Activated naive CD4-positive, alpha-beta T cell treated with anti-CD3 and anti-CD28 coated beads, Interleukin-2, amount 50 U/mL, for 24 hours (primary cell): ENCODE data around the gene RAPGEFL1.

ENCODE experiments used
- H3K27ac Mint-ChIP-seq: one replicate; pipeline ENCODE4 v1.8.0; 2021; ENCODE audit warnings: mild to moderate bottlenecking, mixed read lengths
- H3K27me3 Mint-ChIP-seq: one replicate; pipeline ENCODE4 v1.8.0; 2021; ENCODE audit warnings: mixed read lengths
- H3K36me3 Mint-ChIP-seq: one replicate; pipeline ENCODE4 v1.8.0; 2021; ENCODE audit warnings: mixed read lengths
- H3K4me1 Mint-ChIP-seq: one replicate; pipeline ENCODE4 v1.8.0; 2021; ENCODE audit warnings: mixed read lengths
- H3K4me3 Mint-ChIP-seq: one replicate; pipeline ENCODE4 v1.8.0; 2021; ENCODE audit warnings: mild to moderate bottlenecking, mixed read lengths
- H3K9me3 Mint-ChIP-seq: one replicate; pipeline ENCODE4 v1.8.0; 2021; ENCODE audit warnings: mixed read lengths

Gene RAPGEFL1

DNA sequence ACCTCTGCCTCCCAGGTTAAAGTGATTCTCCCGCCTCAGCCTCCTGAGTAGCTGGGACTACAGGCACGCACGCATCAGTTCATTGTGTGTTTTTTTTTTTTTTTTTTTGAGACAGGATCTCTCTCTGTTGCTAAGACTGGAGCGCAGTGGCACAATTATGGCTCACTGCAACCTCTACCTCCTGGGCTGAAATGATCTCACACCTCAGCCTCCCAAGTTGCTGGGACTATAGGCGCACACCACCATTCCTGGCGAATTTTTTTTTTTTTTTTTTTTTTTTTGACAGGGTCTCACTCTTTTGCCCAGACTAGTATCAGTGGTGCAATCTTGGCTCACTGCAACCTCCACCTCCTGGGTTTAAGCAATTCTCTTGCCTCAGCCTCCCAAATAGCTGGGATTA, 17.8 kb upstream of the RAPGEFL1 start:
- Mint-ChIP-seq H3K36me3 (peaks cover 9% of the 10 kb centered on the region), H3K9me3 (no peaks in the 10 kb centered on the region), H3K4me3 (no peak overlapping the region), H3K4me1 (peaks cover 31% of the 10 kb centered on the region), H3K27me3 (no peaks in the 10 kb centered on the region), H3K27ac (no peak overlapping the region)

DNA sequence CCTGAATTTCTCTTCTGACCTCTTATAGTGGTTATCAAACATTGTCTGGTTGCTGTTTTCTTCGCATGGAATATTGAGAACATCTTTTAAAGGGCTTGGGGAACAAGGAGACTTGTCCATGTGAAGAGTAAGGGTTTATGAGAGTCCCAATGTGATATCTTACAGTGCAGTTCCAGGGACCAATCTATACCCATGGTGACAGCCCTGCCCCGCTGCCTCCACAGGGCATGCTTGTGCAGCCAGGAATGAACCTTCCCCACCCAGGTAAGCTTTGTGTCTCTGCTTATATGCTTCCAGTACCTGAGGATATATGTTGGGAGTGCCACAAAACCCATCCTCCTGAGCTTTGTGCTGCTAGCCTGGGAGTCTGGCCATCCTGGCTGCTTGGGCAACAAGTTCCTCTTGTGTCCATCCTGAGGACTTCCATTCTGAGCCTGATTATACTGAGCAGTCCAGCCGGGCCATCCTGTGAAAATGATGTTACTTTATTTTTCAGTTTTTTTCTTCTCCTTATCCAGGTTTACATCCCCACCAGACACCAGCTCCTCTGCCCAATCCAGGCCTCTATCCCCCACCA, 9.5 kb upstream of the RAPGEFL1 start:
- H3K27ac Mint-ChIP-seq: peak overlapping the region; percentile 38
- no peaks in the 10 kb centered on the region for H3K27me3 Mint-ChIP-seq
- H3K4me3 Mint-ChIP-seq: no peak overlapping the region
- peaks cover 20% of the 10 kb centered on the region for H3K4me1 Mint-ChIP-seq
- peaks cover 14% of the 10 kb centered on the region for H3K36me3 Mint-ChIP-seq
- no peaks in the 10 kb centered on the region for H3K9me3 Mint-ChIP-seq

DNA sequence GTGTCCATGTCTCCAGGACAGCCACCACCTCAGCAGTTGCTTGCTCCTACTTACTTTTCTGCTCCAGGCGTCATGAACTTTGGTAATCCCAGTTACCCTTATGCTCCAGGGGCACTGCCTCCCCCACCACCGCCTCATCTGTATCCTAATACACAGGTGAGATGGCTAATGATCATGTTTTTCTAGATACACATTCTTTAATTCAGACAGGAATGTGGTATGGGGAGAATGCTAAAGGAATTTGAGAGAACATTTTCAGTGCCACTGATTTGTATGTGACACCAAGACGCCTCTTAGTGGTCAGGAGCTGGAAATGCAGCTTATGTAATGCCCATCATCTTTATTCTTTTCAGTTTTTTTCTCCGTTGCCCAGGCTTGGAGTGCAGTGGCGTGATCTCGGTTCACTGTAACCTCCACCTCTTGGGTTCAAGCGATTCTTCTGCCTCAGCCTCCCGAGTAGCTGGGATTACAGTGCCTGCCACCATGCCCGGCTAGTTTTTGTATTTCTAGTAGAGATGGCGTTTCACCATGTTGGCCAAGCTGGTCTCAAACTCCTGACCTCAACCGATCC, 8.9 kb upstream of the RAPGEFL1 start:
- peaks cover 14% of the 10 kb centered on the region for H3K36me3 Mint-ChIP-seq
- H3K9me3 Mint-ChIP-seq: no peaks in the 10 kb centered on the region
- peaks cover 20% of the 10 kb centered on the region for H3K4me1 Mint-ChIP-seq
- no peaks in the 10 kb centered on the region for H3K27me3 Mint-ChIP-seq
- no peak overlapping the region for H3K4me3 Mint-ChIP-seq
- H3K27ac Mint-ChIP-seq: peak overlapping the region; percentile 31

DNA sequence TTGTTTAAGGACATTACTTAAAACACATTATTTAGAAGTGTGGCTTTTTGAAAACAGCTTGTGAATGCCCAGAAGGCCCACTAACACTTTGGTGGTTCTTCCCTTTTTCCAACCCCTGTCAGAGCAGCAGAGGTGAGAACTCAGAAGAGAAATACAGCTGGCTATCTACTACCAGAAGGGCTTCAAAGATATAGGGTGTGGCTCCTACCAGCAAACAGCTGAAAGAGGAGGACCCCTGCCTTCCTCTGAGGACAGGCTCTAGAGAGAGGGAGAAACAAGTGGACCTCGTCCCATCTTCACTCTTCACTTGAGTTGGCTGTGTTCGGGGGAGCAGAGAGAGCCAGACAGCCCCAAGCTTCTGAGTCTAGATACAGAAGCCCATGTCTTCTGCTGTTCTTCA, 6.9 kb upstream of the RAPGEFL1 start:
- Mint-ChIP-seq H3K4me3 (no peak overlapping the region), H3K9me3 (no peaks in the 10 kb centered on the region), H3K36me3 (peaks cover 14% of the 10 kb centered on the region), H3K27ac (no peak overlapping the region), H3K27me3 (no peaks in the 10 kb centered on the region), H3K4me1 (peaks cover 18% of the 10 kb centered on the region)

DNA sequence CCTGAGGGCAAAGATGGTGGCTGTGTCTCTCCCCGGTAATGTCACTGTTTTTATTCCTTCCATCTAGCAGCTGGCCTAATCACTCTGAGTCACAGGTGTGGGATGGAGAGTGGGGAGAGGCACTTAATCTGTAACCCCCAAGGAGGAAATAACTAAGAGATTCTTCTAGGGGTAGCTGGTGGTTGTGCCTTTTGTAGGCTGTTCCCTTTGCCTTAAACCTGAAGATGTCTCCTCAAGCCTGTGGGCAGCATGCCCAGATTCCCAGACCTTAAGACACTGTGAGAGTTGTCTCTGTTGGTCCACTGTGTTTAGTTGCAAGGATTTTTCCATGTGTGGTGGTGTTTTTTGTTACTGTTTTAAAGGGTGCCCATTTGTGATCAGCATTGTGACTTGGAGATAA, 5.5 kb upstream of the RAPGEFL1 start:
- Mint-ChIP-seq H3K27ac (peak overlapping the region; percentile 51), H3K36me3 (peaks cover 12% of the 10 kb centered on the region), H3K4me1 (peaks cover 12% of the 10 kb centered on the region), H3K4me3 (no peak overlapping the region), H3K9me3 (no peaks in the 10 kb centered on the region), H3K27me3 (no peaks in the 10 kb centered on the region)

DNA sequence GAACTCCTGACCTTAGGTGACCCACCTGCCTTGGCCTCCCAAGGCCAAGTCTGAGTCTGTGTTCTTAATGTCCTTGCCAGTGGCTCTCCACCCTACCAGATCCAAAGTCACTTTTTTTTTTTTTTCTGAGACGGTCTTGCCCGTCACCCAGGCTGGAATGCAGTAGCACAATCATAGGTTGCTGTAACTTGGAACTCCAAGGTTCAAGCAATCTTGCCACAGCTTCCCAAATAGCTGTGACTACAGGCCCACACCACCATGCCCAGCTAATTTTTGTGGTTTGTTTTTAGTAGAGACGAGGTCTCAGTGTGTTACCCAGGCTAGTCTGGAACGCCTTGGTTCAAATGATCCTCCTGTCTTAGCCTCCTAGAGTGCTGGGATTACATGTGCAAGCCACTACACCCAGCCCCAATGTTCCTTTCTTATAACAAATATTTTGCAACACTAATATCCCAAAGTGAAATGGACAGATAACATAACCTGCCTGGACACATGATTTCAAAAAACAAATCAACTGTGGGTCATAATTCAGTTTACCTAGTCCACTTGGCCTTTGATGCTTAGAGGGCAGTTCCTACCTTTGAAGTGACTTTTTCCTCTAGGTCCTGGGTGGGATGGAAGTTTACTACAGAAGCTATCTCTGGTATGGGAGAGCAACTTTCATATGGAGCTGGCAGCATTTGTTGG, 4.0 kb upstream of the RAPGEFL1 start:
- no peaks in the 10 kb centered on the region for H3K9me3 Mint-ChIP-seq
- peak overlapping the region; percentile 9 for H3K27ac Mint-ChIP-seq
- no peak overlapping the region for H3K4me3 Mint-ChIP-seq
- H3K27me3 Mint-ChIP-seq: no peaks in the 10 kb centered on the region
- peaks cover 16% of the 10 kb centered on the region for H3K4me1 Mint-ChIP-seq
- peaks cover 9% of the 10 kb centered on the region for H3K36me3 Mint-ChIP-seq

DNA sequence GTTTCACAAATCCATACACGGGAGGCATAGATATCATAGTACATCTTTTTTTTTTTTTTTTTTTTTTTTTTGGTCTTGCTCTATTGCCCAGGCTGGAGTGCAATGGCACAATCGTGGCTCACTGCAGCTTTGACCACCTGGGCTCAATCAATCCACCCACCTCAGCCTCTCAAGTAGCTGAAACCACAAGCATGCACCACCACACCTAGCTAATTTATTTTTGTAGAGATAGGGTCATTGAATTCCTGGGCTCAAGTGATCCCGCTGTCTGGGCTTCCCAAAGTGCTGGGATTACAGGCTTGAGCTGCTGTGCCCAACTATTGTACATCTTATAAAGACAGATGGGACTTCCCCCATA, 3.5 kb upstream of the RAPGEFL1 start:
- Mint-ChIP-seq H3K27ac (peak overlapping the region; percentile 9), H3K9me3 (no peaks in the 10 kb centered on the region), H3K4me3 (no peak overlapping the region), H3K36me3 (peaks cover 8% of the 10 kb centered on the region), H3K4me1 (peaks cover 15% of the 10 kb centered on the region), H3K27me3 (no peaks in the 10 kb centered on the region)

DNA sequence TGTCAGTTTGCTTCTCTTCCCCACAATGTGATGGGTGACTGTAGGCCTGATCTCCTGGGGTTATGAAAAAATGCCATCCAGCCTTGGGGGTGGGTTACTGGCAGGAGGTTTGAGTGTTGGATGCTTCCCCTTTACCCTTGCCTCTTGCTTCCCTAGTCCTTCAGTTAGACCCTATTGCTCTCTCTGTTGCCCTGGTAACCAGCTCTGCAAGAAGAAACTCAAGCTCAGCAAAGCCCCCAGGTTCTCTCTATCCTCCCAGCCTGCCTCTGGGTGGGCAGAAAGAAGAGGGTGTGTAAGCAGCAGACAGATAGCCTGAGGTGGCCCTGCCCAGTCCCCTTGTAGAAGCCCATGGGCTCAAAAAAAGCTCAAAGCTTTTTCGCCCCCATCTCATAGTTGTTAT, 2.8 kb upstream of the RAPGEFL1 start:
- peaks cover 13% of the 10 kb centered on the region for H3K4me1 Mint-ChIP-seq
- H3K27me3 Mint-ChIP-seq: no peaks in the 10 kb centered on the region
- no peak overlapping the region for H3K4me3 Mint-ChIP-seq
- H3K9me3 Mint-ChIP-seq: no peaks in the 10 kb centered on the region
- H3K27ac Mint-ChIP-seq: peak overlapping the region; percentile 51
- peaks cover 8% of the 10 kb centered on the region for H3K36me3 Mint-ChIP-seq

DNA sequence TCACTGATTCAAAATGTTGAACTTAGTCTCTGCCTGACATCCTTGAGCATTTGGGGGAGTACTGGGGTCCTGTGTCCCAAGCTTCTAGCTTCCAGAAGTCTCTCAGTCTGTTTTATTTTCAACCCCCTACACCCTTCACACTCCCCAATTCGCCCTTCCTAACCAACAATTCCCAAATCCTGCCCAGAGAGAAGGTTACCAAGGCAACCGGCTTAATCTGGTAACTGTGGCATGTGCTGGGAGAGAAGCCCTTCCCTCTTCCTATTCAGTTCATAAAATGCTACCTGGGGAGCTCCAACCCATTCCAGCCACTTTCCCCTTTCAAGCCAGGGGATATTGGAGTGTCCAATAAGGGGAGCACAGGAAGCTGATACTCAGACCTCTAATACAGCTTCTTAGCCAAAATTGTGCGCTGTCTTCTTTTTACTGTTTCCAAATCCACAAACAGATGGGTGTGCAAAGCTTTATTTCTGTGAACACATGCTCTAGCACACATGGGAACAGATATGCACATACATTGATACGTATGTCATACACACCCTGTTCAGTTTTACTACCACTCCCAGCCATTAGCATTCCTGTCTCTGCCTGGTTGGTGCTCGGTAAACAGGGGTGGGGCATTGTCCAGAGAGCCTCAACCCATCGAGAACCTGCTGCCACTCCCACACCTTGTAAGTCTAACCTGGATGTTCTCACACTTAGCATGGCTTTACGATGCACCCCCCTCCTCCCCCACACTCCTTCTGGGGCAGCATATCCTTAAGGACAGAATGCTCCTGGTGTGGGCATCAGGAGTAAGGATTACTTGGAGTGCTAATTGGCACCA, 1.1 kb upstream of the RAPGEFL1 start:
- no peaks in the 10 kb centered on the region for H3K9me3 Mint-ChIP-seq
- no peaks in the 10 kb centered on the region for H3K27me3 Mint-ChIP-seq
- no peak overlapping the region for H3K27ac Mint-ChIP-seq
- peaks cover 2% of the 10 kb centered on the region for H3K36me3 Mint-ChIP-seq
- no peak overlapping the region for H3K4me3 Mint-ChIP-seq
- H3K4me1 Mint-ChIP-seq: peaks cover 13% of the 10 kb centered on the region

DNA sequence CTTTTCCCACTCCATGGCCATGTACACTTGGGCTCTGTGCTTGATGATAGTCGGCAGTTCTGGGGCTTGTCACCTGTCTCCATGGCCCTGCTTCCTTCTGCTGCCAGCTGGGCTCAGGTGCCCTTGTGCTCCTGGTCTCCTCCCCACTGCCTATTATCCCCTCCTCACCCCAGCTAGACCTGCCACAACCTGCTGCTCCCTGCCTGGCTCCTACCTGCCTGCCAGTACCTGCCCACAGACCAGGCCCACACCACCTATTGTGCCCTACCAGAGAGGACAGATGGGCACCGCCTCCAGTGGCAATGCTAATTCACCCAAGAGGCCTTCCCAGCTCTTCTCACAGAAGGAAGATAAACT, 538 bp upstream of the RAPGEFL1 start:
- H3K4me3 Mint-ChIP-seq: peak overlapping the region; percentile 68

DNA sequence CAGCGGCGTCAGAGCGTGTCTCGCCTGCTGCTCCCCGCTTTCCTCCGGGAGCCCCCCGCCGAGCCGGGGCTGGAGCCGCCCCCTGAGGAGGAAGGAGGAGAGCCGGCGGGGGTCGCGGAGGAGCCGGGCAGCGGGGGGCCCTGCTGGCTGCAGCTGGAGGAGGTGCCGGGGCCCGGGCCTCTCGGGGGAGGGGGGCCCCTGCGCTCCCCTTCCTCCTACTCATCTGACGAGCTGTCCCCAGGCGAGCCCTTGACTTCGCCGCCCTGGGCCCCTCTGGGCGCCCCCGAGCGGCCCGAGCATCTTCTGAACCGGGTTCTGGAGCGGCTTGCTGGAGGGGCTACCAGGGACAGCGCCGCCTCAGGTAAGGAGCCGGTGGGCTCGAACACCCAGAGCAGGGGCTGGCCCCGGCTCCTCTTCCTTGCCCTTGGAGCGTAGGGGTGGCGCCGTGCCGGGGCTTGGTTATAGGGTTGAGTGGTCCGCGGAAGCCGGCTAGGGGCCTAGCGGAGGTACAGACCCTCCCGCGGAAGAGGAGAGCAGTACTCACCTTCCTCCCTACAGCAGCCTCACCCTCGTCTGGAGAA, 841 bp downstream of the RAPGEFL1 start:
- H3K27ac Mint-ChIP-seq: no peak overlapping the region
- peaks cover 13% of the 10 kb centered on the region for H3K4me1 Mint-ChIP-seq

More for the DNA sequence above, 538 bp upstream of the RAPGEFL1 start:
- H3K36me3 Mint-ChIP-seq: peaks cover 2% of the 10 kb centered on the region
- H3K9me3 Mint-ChIP-seq: no peaks in the 10 kb centered on the region
- H3K27me3 Mint-ChIP-seq: no peaks in the 10 kb centered on the region
- H3K27ac Mint-ChIP-seq: no peak overlapping the region
- H3K4me1 Mint-ChIP-seq: peaks cover 13% of the 10 kb centered on the region

DNA sequence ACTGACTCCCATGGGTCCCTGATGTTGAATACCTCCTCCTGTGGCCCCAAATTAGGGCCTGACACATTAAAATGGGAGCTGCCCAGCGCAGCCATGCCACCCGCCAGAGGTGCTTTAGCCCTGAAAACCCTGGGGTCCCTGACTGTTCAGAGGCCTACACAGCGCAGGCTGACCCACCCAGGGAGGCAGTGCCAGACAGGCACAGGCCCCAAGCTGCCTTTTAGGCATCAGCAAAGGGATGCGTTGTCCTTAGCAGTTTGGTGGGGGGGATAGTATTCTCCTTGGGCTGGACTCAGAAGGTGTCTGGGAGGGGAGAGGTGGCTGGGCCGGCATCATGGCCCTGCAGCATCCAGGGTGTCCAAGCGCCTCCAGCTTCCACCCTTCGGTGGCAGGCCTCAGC, 1.4 kb downstream of the RAPGEFL1 start:
- no peaks in the 10 kb centered on the region for H3K9me3 Mint-ChIP-seq
- H3K36me3 Mint-ChIP-seq: peaks cover 2% of the 10 kb centered on the region
- peaks cover 13% of the 10 kb centered on the region for H3K4me1 Mint-ChIP-seq

More for the DNA sequence above, 841 bp downstream of the RAPGEFL1 start:
- H3K36me3 Mint-ChIP-seq: peaks cover 2% of the 10 kb centered on the region
- no peaks in the 10 kb centered on the region for H3K27me3 Mint-ChIP-seq
- no peaks in the 10 kb centered on the region for H3K9me3 Mint-ChIP-seq
- H3K4me3 Mint-ChIP-seq: peak overlapping the region; percentile 76

DNA sequence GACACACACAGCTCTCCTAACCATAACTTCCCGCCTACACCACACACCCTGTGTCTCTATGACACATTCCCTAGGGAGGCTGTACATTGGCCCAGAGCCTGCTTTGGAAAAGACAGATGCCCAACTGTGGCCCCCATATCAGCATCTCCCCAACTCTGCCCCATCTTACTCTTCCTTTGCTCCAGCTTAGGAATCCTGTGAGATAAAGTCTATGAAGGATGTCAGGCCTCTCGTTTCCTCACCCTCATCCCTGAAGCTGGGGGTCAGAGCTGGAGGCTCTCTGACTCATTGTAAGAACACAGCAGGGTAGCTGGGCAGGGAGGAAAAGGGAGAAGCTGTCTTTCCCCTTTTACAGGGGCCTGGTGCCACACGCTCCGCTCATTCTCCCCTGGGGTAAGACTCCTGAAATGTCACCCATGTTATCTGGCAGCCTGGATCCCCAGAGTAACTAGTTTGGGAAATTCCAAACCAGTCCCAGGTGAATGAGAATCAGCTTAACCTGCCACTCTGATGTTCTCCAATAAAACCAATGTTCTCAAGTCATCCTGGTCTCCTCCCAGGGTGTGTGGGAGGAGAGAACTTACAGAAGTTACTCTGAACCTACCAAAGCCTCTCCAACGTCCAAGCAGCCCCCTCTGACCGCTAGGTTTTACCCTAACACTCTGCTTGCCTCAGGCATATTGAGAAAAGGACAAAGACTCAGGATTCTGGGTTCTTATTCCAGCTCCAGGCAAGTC, 2.8 kb downstream of the RAPGEFL1 start:
- H3K4me3 Mint-ChIP-seq: no peak overlapping the region
- H3K27ac Mint-ChIP-seq: no peak overlapping the region
- H3K4me1 Mint-ChIP-seq: peaks cover 13% of the 10 kb centered on the region
- no peaks in the 10 kb centered on the region for H3K27me3 Mint-ChIP-seq
- no peaks in the 10 kb centered on the region for H3K9me3 Mint-ChIP-seq
- peaks cover 2% of the 10 kb centered on the region for H3K36me3 Mint-ChIP-seq

More for the DNA sequence above, 1.4 kb downstream of the RAPGEFL1 start:
- Mint-ChIP-seq H3K27ac (no peak overlapping the region), H3K4me3 (peak overlapping the region; percentile 76), H3K27me3 (no peaks in the 10 kb centered on the region)

DNA sequence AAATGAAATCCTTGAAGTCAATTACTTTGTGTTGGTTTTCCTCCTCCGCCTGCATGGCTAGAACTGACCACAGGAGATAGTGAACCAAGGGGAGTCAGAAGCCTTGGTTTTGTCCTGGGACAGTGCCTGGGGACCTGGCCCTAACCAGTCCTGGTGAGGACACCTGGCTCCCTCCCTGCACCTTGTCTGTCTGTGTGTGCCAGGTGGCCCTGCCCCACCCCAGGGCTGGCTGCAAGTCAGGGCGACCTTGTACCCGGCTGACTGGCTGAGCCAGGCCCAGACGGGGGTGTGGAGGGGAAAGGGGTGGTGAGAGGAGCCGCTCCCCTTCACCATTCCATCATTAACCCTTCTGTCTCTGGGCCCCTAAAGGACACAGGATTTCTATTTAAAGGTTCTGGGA, 3.4 kb downstream of the RAPGEFL1 start:
- Mint-ChIP-seq H3K36me3 (peaks cover 2% of the 10 kb centered on the region), H3K4me3 (no peak overlapping the region), H3K27ac (no peak overlapping the region), H3K27me3 (no peaks in the 10 kb centered on the region), H3K4me1 (peaks cover 13% of the 10 kb centered on the region), H3K9me3 (no peaks in the 10 kb centered on the region)

DNA sequence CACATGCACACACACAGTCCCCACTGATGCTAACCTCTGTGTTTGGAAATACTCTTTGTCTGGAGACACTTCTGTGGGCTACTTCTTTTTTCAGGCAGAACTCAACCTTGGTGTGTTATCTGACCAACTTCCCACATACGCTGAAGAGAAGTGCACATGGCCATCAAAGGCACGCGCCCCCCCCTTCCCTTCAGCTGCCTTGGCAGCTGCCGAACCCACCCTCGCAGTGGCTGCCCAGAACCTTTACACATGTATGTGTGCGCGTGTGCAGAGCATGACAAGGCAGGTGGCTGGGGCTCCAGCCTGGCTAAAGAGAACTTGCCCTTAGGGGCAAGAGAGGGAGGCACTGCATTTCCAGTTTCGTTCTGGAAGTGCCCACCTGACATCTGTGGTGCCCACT, 3.9 kb downstream of the RAPGEFL1 start:
- peaks cover 13% of the 10 kb centered on the region for H3K4me1 Mint-ChIP-seq
- H3K27me3 Mint-ChIP-seq: no peaks in the 10 kb centered on the region

More for the DNA sequence above, 3.9 kb downstream of the RAPGEFL1 start:
- Mint-ChIP-seq H3K9me3 (no peaks in the 10 kb centered on the region), H3K36me3 (peaks cover 2% of the 10 kb centered on the region), H3K27ac (no peak overlapping the region), H3K4me3 (no peak overlapping the region)
